ENCODE measurements around the gene RAP2B. TPM values are rescaled to one million over a fixed set of nuclear protein-coding genes. Genes with fewer than 3 reads are reported as not detected.

The RAP2B gene
- polyA plus RNA-seq, 1 of the 3 experiments (the other 2 are of a cell fraction), result 7.3 TPM

DNA sequence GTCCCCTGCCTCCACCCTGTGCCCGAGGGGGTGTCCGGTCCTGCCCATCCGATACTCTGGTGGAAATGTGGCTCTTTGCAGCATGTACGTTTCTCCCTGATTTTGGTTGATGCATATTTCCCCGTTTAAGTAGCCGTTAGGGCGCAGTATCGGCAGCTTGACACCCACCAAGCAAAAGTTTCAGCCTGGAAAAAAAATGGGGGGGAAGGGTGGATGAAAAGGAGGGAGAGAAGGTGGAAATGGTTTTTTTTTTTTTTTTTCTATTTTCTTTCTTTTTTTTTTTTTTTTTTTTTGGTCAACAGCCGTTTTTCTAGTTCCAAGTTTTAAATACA lies 1.3 kb downstream of the RAP2B start:
- ChIA-PET CTCF (interaction anchor here (0.9 to 1.5 kb wide), 2 partner anchors 17 to 607 kb away, joined by 3 read pairs; no protein-coding TSS in a partner anchor), POLR2A (interaction anchor here (0.5 kb wide), 1 partner anchor 115 kb away, joined by 3 read pairs; no protein-coding TSS in a partner anchor)
- H2AFZ ChIP-seq (ENCODE audit: low read depth), result no peak overlapping the region

More for the DNA sequence above, 1.3 kb downstream of the RAP2B start:
- Histone ChIP-seq H4K20me1 (ENCODE audit: insufficient read depth) (peaks cover 53% of the 10 kb centered on the region), H3K27ac (ENCODE audit: low read depth in 2 of 2, low read length in 1 of 2) (peak overlapping the region; percentile 16 to 71; a peak in 2 of 4 replicates), H3K4me2 (peak overlapping the region; percentile 88), H3K79me2 (ENCODE audit: insufficient read depth) (peaks cover 63% of the 10 kb centered on the region), H3K4me1 (ENCODE audit: control insufficient read depth in 1 of 2, insufficient read depth in 2 of 2, low read depth in 1 of 2, low read length in 1 of 2) (peaks cover 4 to 19% of the 10 kb centered on the region in 2 experiments), H3K9me2 (no peaks in the 10 kb centered on the region), H3K36me3 (replicated peaks in 1 of 2; ENCODE audit: control insufficient read depth in 1 of 2, insufficient read depth in 2 of 2, low read length in 1 of 2) (peaks cover 12 to 43% of the 10 kb centered on the region in 2 experiments), H3K9me3 (no peaks in the 10 kb centered on the region), H3K9ac (peak overlapping the region; percentile 91), H3K4me3 (ENCODE audit: low read depth in 2 of 2, low read length in 1 of 2) (peak overlapping the region; percentile 95 to 96), H3K27me3 (ENCODE audit: insufficient read depth) (no peaks in the 10 kb centered on the region), H3F3A (replicated peaks; ENCODE audit: insufficient read depth) (peaks cover 32% of the 10 kb centered on the region)
- under 1% methylated on average over 9 of the region's 9 CpGs for WGBS (ENCODE audit: low lambda C conversion rate)
- TF ChIP-seq RAD21 (IDR thresholded peaks at IDR 0.05; ENCODE audit: low read length) (0 out of 2 replicates have a peak, but pooled peaks have one; percentile 6), FOSL2 (IDR thresholded peaks at IDR 0.05; ENCODE audit: borderline replicate concordance, low read depth) (no peak), CTCF (IDR thresholded peaks at IDR 0.05) (no peak; the same call in 1 of the 2 replicates), SIN3A (IDR thresholded peaks at IDR 0.05; ENCODE audit: borderline replicate concordance, low read depth, low read length) (no peak), POLR2AphosphoS5 (IDR thresholded peaks at IDR 0.05; ENCODE audit: low read depth, low read length) (no peak), MAX (IDR thresholded peaks at IDR 0.05; ENCODE audit: low read depth) (0 out of 2 replicates have a peak, but pooled peaks have one; percentile 10), TCF12 (IDR thresholded peaks at IDR 0.05) (no peak), EP300 (IDR thresholded peaks at IDR 0.05; ENCODE audit: borderline replicate concordance in 1 of 2, low read depth in 1 of 2, low read length in 1 of 2) (no peak), NRF1 (IDR thresholded peaks at IDR 0.05; ENCODE audit: low read depth, low read length) (no peak), FOXJ3 (CRISPR knock-in tag; IDR thresholded peaks at IDR 0.05) (no peak), MXI1 (IDR thresholded peaks at IDR 0.05; ENCODE audit: low read depth, low read length) (0 out of 2 replicates have a peak, but pooled peaks have one; percentile 42)
- TF ChIP-seq, protein P1, sequence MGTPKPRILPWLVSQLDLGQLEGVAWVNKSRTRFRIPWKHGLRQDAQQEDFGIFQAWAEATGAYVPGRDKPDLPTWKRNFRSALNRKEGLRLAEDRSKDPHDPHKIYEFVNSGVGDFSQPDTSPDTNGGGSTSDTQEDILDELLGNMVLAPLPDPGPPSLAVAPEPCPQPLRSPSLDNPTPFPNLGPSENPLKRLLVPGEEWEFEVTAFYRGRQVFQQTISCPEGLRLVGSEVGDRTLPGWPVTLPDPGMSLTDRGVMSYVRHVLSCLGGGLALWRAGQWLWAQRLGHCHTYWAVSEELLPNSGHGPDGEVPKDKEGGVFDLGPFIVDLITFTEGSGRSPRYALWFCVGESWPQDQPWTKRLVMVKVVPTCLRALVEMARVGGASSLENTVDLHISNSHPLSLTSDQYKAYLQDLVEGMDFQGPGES (IDR thresholded peaks at IDR 0.05; ENCODE audit: low read depth, low read length), result no peak
- TF ChIP-seq, protein P2, sequence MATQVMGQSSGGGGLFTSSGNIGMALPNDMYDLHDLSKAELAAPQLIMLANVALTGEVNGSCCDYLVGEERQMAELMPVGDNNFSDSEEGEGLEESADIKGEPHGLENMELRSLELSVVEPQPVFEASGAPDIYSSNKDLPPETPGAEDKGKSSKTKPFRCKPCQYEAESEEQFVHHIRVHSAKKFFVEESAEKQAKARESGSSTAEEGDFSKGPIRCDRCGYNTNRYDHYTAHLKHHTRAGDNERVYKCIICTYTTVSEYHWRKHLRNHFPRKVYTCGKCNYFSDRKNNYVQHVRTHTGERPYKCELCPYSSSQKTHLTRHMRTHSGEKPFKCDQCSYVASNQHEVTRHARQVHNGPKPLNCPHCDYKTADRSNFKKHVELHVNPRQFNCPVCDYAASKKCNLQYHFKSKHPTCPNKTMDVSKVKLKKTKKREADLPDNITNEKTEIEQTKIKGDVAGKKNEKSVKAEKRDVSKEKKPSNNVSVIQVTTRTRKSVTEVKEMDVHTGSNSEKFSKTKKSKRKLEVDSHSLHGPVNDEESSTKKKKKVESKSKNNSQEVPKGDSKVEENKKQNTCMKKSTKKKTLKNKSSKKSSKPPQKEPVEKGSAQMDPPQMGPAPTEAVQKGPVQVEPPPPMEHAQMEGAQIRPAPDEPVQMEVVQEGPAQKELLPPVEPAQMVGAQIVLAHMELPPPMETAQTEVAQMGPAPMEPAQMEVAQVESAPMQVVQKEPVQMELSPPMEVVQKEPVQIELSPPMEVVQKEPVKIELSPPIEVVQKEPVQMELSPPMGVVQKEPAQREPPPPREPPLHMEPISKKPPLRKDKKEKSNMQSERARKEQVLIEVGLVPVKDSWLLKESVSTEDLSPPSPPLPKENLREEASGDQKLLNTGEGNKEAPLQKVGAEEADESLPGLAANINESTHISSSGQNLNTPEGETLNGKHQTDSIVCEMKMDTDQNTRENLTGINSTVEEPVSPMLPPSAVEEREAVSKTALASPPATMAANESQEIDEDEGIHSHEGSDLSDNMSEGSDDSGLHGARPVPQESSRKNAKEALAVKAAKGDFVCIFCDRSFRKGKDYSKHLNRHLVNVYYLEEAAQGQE (IDR thresholded peaks at IDR 0.05; ENCODE audit: low read depth, low read length), result no peak
- no peak for DNase-seq

Measured in SK-N-SH (cell line).